Nephron (organoid): ENCODE results near the gene ANAPC16.

ENCODE experiments used
- H3K27ac Mint-ChIP-seq, 3 experiments: 2 replicates each; pipeline ENCODE4 v1.8.0; 2020; ENCODE audit warnings: mixed read lengths in 3 of 3, mild to moderate bottlenecking in 2 of 3, moderate library complexity in 1 of 3
- H3K27me3 Mint-ChIP-seq: 2 replicates; pipeline ENCODE4 v1.8.0; 2021; ENCODE audit warnings: low read depth, mild to moderate bottlenecking, moderate library complexity, mixed read lengths
- H3K36me3 Mint-ChIP-seq: 2 replicates; pipeline ENCODE4 v1.8.0; 2020; ENCODE audit warnings: low read depth, mixed read lengths
- H3K4me1 Mint-ChIP-seq: 2 replicates; pipeline ENCODE4 v1.8.0; 2020; ENCODE audit warnings: mixed read lengths
- H3K4me3 Mint-ChIP-seq, 3 experiments: 2 replicates each; pipeline ENCODE4 v1.8.0; 2020; ENCODE audit warnings: mild to moderate bottlenecking in 3 of 3, mixed read lengths in 3 of 3, moderate library complexity in 2 of 3
- H3K9me3 Mint-ChIP-seq: 2 replicates; pipeline ENCODE4 v1.8.0; 2020; ENCODE audit warnings: mixed read lengths
- CTCF ChIP-seq, 3 experiments: fragments of 200-600 bp; sonication (generic); IDR thresholded peaks; one replicate each; pipeline ENCODE4 v1.5.0; 2021; ENCODE audit warnings: antibody characterized with exemption in 3 of 3; ENCODE audit not compliant: unreplicated experiment in 3 of 3

ANAPC16 gene

GRCh38 chr10:72272689-72273409, 57.0 kb downstream of the ANAPC16 start:
- Mint-ChIP-seq H3K4me3 (peak overlapping the region; percentile 97 to 98 (median 97)), H3K4me1 (peaks cover 53% of the 10 kb centered on the region), H3K9me3 (no peaks in the 10 kb centered on the region), H3K27ac (peak overlapping the region; percentile 93 to 99 (median 99)), H3K27me3 (no peaks in the 10 kb centered on the region), H3K36me3 (peaks cover 19% of the 10 kb centered on the region)
- no peak for TF ChIP-seq CTCF (IDR thresholded peaks at IDR 0.05; ENCODE audit: unreplicated experiment in 3 of 3)

- Mint-ChIP-seq H3K4me3 (peak within 1 kb of the TSS; percentile 97 to 98 (median 97)), H3K4me1 (peaks cover 61% of the 10 kb centered on the region), H3K36me3 (peaks cover 19% of the 10 kb centered on the region), H3K9me3 (no peaks in the 10 kb centered on the region), H3K27ac (peak within 1 kb of the TSS; percentile 93 to 99 (median 99)), H3K27me3 (peaks cover 3% of the 10 kb centered on the region)
- no peak for TF ChIP-seq CTCF (IDR thresholded peaks at IDR 0.05; ENCODE audit: unreplicated experiment in 3 of 3)
Observed at GRCh38 chr10:72273410-72274212, 57.8 kb downstream of the ANAPC16 start, which contains the start of gene DDIT4. DDIT4 (plus strand) TSS chr10:72273924; CDS start chr10:72274217, 293 bp downstream.

GRCh38 chr10:72274213-72274729, 58.5 kb downstream of the ANAPC16 start:
- peak overlapping the region; percentile 93 to 99 (median 99) for H3K27ac Mint-ChIP-seq
- H3K4me3 Mint-ChIP-seq = peak overlapping the region; percentile 97 to 98 (median 97)
- H3K4me1 Mint-ChIP-seq = peaks cover 61% of the 10 kb centered on the region
- H3K27me3 Mint-ChIP-seq = peaks cover 3% of the 10 kb centered on the region
- peaks cover 19% of the 10 kb centered on the region for H3K36me3 Mint-ChIP-seq
- no peak for TF ChIP-seq CTCF (IDR thresholded peaks at IDR 0.05; ENCODE audit: unreplicated experiment in 3 of 3)
- H3K9me3 Mint-ChIP-seq = no peaks in the 10 kb centered on the region

- peaks cover 3% of the 10 kb centered on the region for H3K27me3 Mint-ChIP-seq
- TF ChIP-seq CTCF (IDR thresholded peaks at IDR 0.05; ENCODE audit: unreplicated experiment in 3 of 3) = peak; percentile 50 to 66 (median 60)
- no peaks in the 10 kb centered on the region for H3K9me3 Mint-ChIP-seq
- peaks cover 19% of the 10 kb centered on the region for H3K36me3 Mint-ChIP-seq
- peaks cover 61% of the 10 kb centered on the region for H3K4me1 Mint-ChIP-seq
- peak overlapping the region; percentile 97 to 98 (median 97) for H3K4me3 Mint-ChIP-seq
- H3K27ac Mint-ChIP-seq = peak overlapping the region; percentile 93 to 99 (median 99)
Observed at GRCh38 chr10:72274730-72275350, 59.0 kb downstream of the ANAPC16 start.

- no peak for TF ChIP-seq CTCF (IDR thresholded peaks at IDR 0.05; ENCODE audit: unreplicated experiment in 3 of 3)
- peaks cover 19% of the 10 kb centered on the region for H3K36me3 Mint-ChIP-seq
- peaks cover 57% of the 10 kb centered on the region for H3K4me1 Mint-ChIP-seq
- H3K27me3 Mint-ChIP-seq = peaks cover 3% of the 10 kb centered on the region
- no peaks in the 10 kb centered on the region for H3K9me3 Mint-ChIP-seq
- H3K4me3 Mint-ChIP-seq = peak overlapping the region; percentile 97 to 98 (median 97)
- peak overlapping the region; percentile 93 to 99 (median 99) for H3K27ac Mint-ChIP-seq
Observed at GRCh38 chr10:72275351-72276012, 59.7 kb downstream of the ANAPC16 start.
